Stimulated activated naive CD8-positive, alpha-beta T cell treated with anti-CD3 and anti-CD28 coated beads, Interleukin-15, Interleukin-2, amounts not matched to agents 100 U/mL and 50 U/mL, for 24 hours (primary cell): ENCODE measurements around the gene CMBL.
"Not testable (repeated sequence)": the region's sequence is repeated elsewhere in the genome, so short reads cannot be mapped to it uniquely, and the experiment has no call there.

ENCODE experiments used
- ATAC-seq: fragments of 150-1000 bp; cut with Tn5 transposase; one replicate; pipeline ENCODE4 v1.10.0; 2021
- DNase-seq: peaks from one replicate; pipeline ENCODE4 v3.0.0; 2021

Gene CMBL

DNA sequence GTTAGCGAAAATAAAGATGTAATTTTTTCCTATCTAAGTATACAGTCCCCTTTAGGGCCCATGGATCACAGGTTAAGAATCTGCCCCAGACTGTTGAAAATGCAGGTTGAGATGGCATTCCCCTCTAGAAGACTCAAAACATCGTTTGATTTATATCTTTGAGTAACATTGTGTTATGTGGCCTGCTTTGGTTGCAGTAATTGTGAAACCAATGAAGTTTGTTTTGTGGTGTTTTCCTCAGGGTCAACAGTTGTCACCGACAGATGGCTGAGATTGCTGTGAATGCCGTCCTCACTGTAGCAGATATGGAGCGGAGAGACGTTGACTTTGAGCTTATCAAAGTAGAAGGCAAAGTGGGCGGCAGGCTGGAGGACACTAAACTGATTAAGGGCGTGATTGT, 49.8 kb downstream of the CMBL start:
- ATAC-seq (peak; percentile 38), DNase-seq (no peak)

- DNase-seq (no peak), ATAC-seq (no peak)
Observed at GRCh38 chr5:10254686-10255085, 53.0 kb downstream of the CMBL start.

GRCh38 chr5:10253390-10253789, 54.3 kb downstream of the CMBL start:
- DNase-seq = no peak
- ATAC-seq = no peak

DNA sequence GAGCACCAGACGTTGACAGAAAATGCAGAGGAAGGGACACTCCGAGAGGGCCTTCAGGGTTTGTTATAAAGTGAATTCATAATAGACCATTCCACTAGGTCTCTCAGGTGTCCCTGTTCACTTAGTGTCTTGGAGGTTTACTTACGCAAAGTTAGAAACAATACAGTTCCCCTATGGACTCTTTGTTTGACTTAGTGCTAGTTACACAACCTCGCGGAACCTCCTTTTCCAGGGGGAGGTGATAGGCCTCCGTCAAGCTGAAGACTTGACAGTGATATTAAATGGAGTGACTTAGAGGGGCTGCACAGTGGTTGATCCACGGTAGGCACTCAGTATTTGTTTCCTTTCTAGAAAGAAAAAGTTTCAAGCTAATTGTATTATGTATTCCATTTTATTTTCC, 56.3 kb downstream of the CMBL start:
- no peak for DNase-seq
- ATAC-seq = no peak

DNA sequence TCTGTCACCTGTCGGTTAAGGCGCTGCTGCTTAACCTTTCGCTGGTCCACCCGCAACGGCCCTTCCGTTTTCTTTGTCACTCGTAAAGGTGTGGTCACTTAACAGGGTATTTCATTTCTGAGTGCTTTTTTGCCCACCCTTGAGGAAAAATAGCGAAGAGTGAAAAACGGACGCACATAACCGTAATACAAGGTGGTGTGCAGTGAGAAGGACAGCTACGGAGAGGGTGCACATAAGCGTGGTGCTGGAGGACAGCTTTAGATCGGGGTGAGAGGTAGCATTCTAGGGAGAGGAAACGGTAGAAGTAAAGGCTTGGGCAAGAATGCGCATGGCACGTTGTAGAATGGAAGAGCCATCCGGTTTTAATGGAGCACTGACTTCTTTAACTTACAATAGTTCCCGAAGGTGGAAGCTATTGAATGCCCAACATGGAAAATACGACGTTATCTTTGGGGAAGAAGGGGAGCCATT, 56.9 kb downstream of the CMBL start:
- DNase-seq (no peak), ATAC-seq (no peak)

DNA sequence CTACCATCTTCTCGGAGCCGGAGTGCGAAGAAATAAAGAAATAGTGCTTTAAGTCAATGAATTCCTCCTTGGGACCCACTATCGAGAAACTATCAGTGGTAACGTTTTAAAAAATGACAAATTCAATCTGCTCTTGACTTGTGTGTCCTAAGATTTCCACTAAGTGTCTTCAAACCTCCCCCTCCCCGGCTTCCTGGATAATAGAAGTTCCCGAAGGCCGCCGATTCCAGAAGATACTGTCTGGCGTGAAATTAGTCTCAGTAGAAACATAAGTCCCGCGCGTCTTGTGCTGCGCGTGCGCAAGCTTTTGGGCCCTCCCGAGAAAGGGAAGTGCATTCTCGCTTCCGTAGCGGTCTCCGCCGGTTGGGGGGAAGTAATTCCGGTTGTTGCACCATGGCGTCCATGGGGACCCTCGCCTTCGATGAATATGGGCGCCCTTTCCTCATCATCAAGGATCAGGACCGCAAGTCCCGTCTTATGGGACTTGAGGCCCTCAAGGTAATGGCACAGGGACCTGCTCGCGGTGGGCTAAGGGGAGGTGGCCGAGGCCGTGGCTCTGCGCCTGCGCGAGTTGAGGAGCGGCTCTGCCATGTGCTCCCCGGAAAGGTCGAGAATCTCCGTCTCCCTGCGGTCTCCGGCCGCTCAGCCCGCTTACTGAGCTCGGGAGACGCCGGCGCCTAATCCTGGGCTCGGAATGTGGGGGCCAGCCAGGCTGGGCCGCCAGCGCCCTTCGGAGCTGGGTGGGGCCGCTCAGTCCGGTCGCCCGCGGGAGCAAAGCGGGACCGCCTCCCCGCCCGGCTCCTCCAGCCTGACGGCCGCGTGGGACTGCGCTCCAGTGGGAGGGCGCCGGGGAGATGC, 57.5 kb downstream of the CMBL start, which contains the start of gene CCT5:
Gene CCT5, plus strand, starts transcription at position 333 of the 858 bp plus-strand sequence. Its CDS starts 61 bp downstream, at position 394.
- DNase-seq = peak; percentile 87
- peak; percentile 81 for ATAC-seq

DNA sequence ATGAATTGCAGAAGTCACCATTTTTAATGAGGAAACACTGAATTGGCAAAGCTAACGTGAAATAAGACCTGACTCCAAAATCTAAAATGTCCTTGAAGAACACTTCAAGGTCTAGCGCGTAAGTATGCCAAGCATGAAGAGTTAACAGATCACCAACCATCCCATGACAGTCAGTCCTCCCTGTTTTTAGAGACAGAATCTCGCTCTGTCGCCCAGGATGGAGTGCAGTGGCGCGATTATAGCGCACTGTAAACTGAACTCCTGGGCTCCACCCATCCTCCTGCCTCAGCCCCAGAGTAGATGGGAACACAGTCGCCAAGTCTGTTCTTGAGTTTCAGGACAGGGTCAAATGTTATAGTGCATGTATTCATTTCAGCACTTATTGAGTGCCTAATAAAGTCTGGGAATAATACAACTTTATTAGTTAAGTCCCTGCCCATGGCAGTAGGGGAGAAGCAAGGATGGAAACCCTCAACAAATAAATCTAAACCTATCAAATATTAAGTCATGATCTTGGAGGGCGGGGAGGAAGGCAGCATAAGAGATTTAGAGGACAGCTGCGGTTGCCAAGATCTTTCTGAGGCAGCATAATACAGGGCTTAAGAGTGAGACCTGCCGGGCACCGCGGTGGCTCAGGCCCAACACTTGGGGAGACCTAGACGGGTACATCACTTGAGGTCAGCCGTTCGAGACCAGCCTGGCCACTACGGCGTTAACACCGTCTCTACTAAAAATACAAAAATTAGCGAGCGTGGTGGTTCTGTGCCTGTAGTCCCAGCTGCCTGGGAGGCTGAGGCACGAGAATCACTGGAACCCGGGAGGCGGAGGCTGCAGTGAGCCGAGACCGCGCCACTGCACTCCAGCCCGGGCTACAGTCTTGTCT, 59.1 kb downstream of the CMBL start:
- DNase-seq (no peak), ATAC-seq (no peak)

DNA sequence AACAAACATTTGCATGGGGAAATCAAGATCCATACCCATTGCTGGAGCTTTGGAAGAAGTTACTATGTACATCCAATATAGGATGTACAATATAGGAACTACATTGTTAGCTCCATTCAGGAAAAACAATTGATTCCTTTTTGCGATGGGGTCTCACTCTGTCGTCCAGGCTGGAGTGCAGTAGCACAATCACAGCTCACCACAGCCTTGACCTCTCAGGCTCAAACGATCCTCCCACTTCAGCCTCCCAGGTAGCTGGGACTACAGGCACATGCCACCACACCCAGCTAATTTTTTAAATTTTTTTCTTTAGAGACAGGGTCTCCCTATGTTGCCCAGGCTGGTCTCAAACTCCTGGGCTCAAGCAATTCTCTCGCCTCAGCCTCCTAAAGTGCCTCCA, 60.5 kb downstream of the CMBL start:
- not testable (repeated sequence) for ATAC-seq

GRCh38 chr5:10246761-10247160, 60.9 kb downstream of the CMBL start:
- ATAC-seq = no peak
- DNase-seq = no peak

More for the DNA sequence above, 60.5 kb downstream of the CMBL start:
- not testable (repeated sequence) for DNase-seq

GRCh38 chr5:10244342-10244944, 63.3 kb downstream of the CMBL start:
- no peak for DNase-seq
- no peak for ATAC-seq

GRCh38 chr5:10243660-10244240, 64.0 kb downstream of the CMBL start:
- ATAC-seq = no peak
- no peak for DNase-seq

- ATAC-seq = no peak
- no peak for DNase-seq
Observed at GRCh38 chr5:10235350-10235749, 72.4 kb downstream of the CMBL start.

- DNase-seq (no peak), ATAC-seq (no peak)
Observed at GRCh38 chr5:10233505-10233904, 74.2 kb downstream of the CMBL start.

- DNase-seq = no peak
- no peak for ATAC-seq
Observed at GRCh38 chr5:10233011-10233410, 74.7 kb downstream of the CMBL start.

DNA sequence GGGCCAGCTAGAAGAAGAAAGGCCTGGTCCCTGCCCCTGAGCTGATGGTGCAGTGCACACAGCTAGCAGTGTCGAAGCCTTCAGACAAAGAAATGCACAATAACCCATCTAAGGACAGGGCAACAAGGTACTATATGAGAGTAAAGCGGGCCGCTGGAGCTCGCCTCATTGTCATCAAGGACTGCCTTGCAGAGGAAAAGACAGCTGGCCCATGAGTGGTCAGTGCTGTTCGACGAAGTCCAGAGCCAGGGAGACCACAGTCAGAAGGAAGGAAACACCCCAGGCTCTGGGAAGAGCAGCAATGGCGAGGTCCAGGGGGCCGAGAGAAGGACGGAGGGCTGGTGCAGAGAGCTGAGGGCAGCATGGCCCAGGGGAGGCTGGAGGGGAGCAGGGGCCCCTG, 75.3 kb downstream of the CMBL start:
- ATAC-seq = no peak
- DNase-seq = no peak

DNA sequence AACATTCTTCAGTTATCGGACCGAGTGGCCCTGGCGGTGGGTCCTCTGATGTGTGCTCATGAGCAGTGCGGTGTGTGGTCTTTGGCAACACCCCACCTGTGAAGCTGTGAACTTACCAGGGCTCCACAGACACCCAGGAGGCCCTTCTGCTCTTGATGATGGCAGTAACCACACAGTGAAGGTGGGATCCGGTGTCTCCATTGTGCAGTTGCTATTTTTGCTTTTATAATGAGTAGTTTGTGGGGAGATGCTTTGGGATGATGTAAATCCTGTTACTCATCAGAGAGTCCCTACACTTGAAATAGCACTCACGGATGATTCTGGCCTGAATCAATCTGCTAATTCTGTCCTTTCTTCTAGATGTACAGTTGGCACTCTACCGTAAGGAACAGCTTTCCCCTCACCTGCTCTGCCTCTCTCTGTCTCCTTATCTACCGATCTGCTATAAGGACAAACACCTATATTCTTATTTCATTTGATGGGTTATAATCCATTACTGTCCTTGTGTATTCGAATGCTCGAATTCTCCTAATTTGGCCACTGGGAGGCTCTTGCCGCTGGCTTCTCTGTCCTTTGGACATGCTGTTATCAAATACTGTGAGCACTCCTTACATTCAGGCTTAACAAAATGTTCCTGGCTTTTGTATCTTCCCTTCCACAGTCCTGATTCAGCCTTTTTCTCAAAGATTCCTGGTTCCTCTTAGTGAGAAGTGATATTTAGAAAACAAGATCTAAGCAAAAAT, 78.2 kb downstream of the CMBL start:
- ATAC-seq = no peak
- no peak for DNase-seq

DNA sequence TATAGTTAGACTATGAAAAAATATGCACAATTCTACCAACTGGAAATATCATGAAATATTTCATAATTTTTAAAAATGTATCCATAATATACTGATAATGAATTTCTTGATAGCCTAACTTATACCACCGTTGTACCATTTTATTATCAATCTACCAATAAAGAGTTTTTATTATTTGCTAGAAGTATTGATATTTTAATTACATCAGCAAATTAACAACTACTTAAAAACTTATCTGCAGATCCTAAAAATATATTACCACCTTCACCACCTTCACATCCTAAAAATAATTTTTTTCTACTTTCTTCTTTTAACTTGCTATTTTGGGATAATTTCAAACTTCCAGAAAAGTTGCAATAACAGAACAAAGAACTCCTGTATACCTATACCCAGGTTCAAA, 79.4 kb downstream of the CMBL start:
- ATAC-seq (no peak), DNase-seq (no peak)
